ENCODE data around the gene MTSS2.
A peak's percentile ranks its signal among the peaks of the same experiment; 100 is the strongest.

The MTSS2 gene

DNA sequence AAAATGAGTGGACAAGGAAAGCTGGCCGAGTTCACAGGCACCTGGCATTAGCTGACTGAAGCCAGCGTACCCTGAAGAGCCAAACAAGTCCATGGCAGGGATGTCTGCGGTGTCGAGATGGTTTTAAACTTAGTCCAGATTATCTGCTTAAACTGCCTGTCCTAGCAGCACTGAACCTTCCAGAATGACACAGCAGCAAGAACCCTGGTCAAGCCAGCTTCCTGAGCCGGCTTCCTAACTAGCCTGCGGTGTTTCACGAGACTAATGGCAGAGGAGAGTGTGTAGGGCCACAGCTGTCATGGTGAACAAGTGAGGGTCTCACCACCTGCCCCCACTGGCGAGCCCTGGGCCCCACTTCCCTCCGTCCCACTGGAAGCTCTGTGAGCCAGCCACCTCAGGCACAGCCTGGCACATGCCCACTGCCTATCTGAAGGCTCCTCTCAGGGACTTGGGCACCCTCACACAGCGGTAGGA is 28.8 kb upstream of the MTSS2 start:
- no peak for DNase-seq

- DNase-seq = no peak
These were observed 28.0 kb upstream of the MTSS2 start for GRCh38 chr16:70713824-70714223.

DNA sequence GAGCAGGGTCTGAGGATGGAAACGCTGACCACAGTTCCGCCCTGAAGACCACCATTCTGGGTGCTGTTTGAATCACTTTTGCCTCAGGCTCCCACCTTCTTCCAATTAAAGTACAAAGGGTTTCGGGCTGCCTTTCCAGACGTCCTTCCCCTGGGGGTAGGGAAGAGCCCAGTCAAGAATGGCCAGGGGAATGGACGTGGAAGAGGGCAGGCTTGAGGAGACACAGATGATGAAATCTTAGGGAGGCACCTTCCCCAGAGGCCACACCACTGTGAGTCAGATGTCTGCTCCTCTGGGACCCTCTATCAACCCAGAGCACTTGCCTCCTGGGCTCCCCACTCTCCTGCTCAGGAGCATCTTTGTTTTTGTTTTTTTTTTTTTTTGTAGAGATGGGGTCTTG is 27.5 kb upstream of the MTSS2 start:
- DNase-seq = no peak

GRCh38 chr16:70712942-70713341 is 27.1 kb upstream of the MTSS2 start:
- no peak for DNase-seq

GRCh38 chr16:70712359-70712758 is 26.5 kb upstream of the MTSS2 start:
- DNase-seq = no peak

DNA sequence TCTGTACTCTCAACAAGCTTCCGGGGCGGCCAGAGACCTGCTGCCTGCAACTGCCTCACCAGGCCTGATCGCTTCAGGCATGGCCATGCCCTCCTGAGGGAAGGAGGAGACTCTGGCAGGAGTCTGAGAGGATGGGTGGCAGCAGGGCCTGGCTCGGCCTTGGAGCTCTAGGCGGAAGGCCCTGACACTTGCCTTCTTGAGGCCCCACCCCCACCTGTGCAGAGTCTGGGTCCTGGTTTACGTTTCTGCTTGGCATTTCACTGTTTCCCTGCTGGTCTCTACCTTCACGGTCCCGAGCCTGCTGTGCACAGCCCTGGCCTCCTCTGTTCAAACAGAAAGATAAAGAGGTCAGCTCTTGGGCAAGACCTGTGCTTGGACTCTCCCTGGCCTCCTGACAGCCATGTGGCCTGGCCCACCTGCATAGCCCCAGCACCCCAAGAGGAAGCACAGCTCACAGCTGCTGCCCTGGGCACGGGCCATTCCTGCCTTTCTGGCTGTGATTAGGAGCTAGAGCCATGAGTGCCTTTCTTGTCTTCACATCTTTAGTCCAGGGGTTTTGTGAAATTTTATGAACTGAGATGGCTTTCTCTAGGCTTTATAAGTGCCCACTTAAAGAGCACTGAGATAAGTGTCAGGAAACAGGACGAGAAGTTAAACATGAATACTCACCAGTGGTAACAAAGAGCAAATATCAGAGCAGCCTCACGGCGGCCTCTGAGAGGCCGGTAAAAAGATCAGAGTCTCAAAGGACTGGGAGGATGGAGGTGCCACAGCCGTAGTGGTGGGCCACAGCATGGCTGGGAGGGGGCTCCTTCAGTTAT is 25.6 kb upstream of the MTSS2 start:
- no peak for DNase-seq

GRCh38 chr16:70710422-70711210 is 24.8 kb upstream of the MTSS2 start:
- DNase-seq = no peak

- DNase-seq = no peak
These were observed 24.1 kb upstream of the MTSS2 start for GRCh38 chr16:70709942-70710341.

- DNase-seq = no peak
These were observed 23.6 kb upstream of the MTSS2 start for GRCh38 chr16:70709457-70709856.

DNA sequence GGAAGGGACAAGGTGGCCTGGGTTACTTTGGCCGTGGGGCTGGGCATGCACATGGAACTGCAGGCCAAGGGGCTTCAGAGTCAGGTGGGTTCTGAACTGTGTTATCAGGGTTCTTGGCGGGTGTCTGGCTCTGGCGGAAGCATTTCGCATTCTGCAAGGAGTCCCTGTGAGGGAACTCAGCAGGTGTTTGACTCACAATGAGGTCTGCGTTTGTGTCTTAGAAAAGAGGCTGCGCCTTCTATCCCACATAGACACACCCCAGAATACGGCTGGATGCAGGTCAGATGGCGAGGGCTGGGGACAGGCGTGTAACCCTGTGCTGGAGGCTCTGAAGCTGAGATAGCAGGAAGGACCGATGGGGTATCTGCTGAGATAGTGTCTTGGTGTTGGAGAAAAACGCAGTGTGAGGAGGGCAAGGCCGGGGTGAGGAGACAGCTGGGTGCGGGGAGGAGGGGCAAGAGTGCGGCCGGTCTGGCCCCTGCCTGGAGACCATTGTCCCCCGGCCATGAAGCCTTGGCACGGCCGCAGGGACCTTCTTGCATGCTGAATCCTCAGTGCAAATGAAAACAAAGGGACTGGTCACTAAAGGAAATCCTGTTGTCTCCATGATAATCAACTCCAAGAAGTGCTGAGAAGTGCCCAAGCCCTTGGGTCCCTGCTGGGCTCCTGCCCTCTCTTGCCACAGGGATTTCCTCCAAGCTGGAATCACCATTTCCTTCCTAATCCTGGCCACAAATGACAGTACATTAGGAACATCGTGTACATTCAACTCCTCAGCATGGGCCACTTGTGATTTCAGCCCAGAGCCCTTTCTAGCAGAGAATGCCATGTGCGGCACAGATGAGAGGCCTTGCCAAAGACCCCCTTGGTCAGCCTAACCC is 22.8 kb upstream of the MTSS2 start:
- no peak for DNase-seq

- DNase-seq = peak; percentile 86
These were observed 21.2 kb upstream of the MTSS2 start for GRCh38 chr16:70706948-70707465.

DNA sequence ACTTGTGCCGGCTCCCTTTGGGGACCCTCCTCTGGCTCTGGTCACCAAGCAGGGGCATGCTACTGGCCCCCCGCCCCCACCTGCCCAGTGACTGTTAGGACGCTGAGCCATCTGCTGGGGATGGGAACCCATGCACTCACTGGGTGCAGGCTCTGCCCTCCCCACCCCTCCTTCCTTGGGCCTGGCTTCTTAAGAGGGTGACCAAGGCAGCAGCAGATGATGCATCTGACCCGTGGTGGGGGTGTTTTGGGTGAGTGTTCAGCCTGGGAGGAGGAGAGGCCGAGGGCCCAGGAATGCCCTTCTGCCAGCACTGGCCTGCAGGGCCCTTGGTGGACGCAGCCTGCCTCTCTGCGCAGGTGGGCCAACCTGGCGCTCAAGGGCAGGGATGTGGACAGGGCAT is 19.2 kb upstream of the MTSS2 start:
- peak; percentile 53 for DNase-seq

DNA sequence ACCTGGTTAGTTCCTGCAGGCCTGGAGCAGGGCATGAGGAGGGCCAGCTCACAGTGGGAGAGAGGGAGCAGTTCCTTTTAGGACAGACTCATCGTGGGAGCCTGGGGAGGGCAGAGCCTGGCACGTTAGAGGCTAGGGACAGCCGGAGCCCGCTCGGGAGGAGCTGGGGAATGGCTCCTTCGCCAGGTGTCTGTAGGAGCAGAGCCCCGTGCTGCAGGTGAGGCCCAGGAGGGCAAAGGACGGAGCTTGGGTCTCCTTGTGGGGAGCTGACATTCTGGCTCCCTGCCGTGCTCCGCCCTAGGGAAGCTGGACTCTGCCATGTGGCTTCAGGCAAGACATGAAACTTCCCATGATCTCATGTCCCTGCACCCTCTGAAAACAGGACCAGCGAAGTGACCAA is 18.7 kb upstream of the MTSS2 start:
- no peak for DNase-seq

DNA sequence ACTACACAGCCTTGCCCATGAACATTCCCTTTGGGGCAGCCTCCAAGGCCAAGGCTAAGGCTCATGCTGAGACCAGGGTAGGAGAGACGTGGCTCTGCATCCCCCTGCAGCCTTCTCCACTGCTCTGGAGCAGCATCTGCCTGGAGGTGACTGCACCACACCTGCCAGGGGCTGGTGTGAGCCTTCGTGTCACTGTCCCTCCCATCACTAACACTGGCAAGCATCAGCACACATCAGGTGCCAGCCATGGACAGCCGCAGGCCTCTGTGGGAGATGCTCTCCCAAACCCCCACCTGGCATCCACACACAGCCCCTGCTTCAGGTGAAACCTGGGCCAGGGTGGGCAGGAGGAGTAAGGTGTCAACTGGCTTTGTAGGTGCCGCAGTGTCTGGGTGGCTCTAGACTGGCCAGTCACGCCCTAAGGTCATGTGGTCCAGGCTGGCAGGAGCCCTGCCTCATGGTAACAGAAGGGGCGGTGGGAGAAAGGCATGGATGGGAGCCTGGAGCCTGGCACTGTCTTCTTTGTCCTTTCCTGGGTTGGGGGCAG is 18.1 kb upstream of the MTSS2 start:
- no peak for DNase-seq

GRCh38 chr16:70703041-70703834 is 17.4 kb upstream of the MTSS2 start:
- DNase-seq = peak; percentile 78

DNA sequence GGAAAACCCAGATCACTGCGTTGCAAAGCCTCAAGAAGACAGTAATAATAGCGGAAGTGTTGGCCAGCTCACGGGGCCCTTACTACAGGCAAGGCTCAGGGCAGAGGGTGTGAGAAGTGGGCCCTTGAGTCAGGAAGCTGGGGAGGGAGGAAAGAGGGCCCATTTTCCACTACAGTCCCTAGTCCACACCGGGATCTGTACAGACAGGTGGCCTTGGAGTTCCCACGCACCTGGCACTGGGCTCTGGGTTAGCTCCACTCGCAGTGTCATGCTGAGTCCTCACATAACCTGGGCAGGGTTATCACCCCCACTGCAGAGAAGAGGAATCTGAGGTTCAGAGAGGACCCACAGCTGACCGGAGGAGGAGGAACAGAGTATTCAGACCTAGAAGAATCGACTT is 16.8 kb upstream of the MTSS2 start:
- no peak for DNase-seq

GRCh38 chr16:70701998-70702397 is 16.1 kb upstream of the MTSS2 start:
- DNase-seq = no peak

- DNase-seq = no peak
These were observed 15.7 kb upstream of the MTSS2 start for GRCh38 chr16:70701596-70701995.

GRCh38 chr16:70701036-70701435 is 15.2 kb upstream of the MTSS2 start:
- DNase-seq = no peak

DNA sequence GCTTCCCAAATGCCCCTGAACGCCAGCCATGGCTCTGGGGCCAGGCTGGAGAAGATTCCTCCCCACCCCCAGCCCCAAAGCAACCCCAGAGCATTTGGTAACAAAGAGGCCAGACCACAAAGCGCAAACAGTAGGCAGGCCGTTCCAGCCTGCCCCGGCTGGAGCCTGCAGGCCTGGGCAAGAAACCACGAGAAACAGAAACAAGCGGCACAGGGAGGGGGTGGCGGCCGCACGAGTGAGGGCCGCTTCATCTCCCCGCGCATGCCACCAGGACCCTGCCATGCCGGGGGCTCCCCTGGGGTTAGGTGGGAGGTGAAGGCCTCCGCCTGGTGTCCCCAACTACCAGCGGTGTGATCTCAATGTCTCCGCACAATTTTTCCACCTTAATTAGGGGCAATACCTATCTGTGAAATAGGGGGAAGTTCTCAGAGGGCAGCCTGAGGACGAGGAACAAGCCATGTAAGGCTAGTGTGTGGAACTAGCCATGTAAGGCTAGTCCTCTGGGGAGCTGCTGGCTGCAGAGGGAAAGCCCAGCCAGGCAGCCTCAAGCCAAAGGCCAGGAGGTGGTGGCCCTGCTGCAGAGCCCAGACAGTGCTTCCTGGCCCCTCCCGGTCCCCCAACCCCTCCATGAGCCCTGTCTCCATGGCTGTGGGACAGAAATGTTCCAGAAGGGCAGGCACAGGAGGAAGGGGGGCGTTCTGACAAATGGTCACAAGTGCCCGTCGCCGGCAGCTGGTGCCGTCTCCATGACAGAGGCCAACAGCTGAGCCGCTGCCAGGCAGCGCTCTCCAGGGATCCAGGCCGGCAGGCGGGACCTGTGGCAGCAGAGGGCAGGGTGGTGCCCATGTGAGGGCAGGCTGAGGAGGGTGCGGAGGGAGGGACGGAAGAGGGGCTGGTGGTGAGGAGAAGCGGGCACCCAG is 14.5 kb upstream of the MTSS2 start:
- DNase-seq = no peak

DNA sequence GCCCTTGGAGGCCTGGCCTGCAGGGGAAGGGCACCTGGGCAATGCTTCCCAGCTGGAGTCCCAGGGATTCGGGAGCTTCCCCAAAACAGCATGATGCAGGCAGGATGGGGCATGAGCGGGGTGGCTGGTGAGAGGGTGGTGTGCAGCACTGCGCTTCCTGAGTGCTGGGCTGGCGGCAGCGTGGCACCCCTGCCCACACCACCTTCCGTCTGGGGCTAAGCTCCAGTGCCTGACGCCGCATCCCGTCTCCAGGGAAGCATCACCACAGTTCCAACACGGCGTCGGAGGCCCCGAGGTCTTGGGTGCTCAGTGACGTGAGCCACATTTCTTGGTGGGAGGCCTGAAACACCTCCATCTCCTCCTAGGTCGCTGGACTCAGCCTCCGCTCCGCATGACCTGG is 13.8 kb upstream of the MTSS2 start:
- DNase-seq = no peak
